ENCODE measurements around the gene CNTN5. TPM values are rescaled to one million over a fixed set of nuclear protein-coding genes. Genes with fewer than 3 reads are reported as not detected.

Gene CNTN5
- total RNA-seq, 2 donors from 2014 or later, result 0.85 to 4.2 TPM

DNA sequence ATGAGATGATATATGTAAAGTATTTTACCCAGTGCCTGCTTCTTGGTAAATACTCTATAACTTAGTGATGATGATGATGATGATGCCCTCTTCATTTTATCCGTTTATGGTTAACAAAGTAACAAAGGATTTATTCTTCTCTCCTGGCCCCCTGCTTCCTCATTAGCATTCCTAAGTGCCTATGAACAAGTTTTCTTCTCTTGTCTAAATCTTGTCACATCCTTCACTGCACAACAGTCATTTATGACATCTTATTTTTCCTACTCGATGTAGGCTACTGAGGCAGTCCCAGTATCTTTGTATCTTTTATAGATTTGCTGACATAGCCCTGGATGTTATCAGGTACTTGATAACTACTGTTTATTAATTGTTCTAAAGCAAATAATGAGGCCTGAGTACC, 911.9 kb downstream of the CNTN5 start:
- Histone ChIP-seq H3K9me3 (no peaks in the 10 kb centered on the region), H3K4me1 (ENCODE audit: control insufficient read depth in 1 of 2, low read depth in 2 of 2) (no peaks in the 10 kb centered on the region), H3K36me3 (no peaks in the 10 kb centered on the region), H3K27me3 (replicated peaks; ENCODE audit: insufficient read depth) (no peaks in the 10 kb centered on the region), H3K27ac (no peak overlapping the region), H3K4me3 (no peak overlapping the region)
- TF ChIP-seq, protein P1, sequence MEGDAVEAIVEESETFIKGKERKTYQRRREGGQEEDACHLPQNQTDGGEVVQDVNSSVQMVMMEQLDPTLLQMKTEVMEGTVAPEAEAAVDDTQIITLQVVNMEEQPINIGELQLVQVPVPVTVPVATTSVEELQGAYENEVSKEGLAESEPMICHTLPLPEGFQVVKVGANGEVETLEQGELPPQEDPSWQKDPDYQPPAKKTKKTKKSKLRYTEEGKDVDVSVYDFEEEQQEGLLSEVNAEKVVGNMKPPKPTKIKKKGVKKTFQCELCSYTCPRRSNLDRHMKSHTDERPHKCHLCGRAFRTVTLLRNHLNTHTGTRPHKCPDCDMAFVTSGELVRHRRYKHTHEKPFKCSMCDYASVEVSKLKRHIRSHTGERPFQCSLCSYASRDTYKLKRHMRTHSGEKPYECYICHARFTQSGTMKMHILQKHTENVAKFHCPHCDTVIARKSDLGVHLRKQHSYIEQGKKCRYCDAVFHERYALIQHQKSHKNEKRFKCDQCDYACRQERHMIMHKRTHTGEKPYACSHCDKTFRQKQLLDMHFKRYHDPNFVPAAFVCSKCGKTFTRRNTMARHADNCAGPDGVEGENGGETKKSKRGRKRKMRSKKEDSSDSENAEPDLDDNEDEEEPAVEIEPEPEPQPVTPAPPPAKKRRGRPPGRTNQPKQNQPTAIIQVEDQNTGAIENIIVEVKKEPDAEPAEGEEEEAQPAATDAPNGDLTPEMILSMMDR (IDR thresholded peaks at IDR 0.05), result no peak
- ATAC-seq (ENCODE audit: insufficient number of reproducible peaks, low FRiP score, low read depth) (no peak), DNase-seq (ENCODE audit: low spot score) (no peak)

GRCh38 chr11:99934008-99934407, 913.3 kb downstream of the CNTN5 start:
- TF ChIP-seq, protein P1 (IDR thresholded peaks at IDR 0.05), result no peak
- ATAC-seq (ENCODE audit: insufficient number of reproducible peaks, low FRiP score, low read depth), result no peak

DNA sequence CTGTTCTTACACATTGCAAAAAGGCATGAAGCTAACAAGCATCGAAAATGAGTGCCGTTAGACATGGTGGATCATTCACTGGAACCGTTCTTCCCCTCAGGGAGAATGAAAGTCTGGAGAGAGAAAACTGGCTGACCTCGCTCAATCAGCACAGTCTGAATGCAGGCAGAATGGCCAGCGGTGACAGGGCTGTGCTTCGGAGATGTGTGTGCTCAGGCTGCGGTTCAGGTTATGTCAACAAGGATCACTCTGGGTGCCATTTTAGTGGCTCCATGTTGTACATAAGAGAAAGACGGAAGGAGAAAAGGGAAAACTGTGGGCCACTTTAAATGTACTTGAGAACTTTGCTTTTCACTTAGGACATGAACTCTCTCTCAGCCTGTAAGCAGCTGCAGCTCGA, 916.6 kb downstream of the CNTN5 start:
- ATAC-seq (ENCODE audit: insufficient number of reproducible peaks, low FRiP score, low read depth), result no peak
- Histone ChIP-seq H3K27ac (no peak overlapping the region), H3K4me3 (no peak overlapping the region), H3K9me3 (no peaks in the 10 kb centered on the region), H3K36me3 (no peaks in the 10 kb centered on the region), H3K4me1 (ENCODE audit: control insufficient read depth in 1 of 2, low read depth in 2 of 2) (no peaks in the 10 kb centered on the region), H3K27me3 (replicated peaks; ENCODE audit: insufficient read depth) (no peaks in the 10 kb centered on the region)
- DNase-seq (ENCODE audit: low spot score), result no peak
- TF ChIP-seq, protein P1 (IDR thresholded peaks at IDR 0.05), result no peak

More at GRCh38 chr11:99934008-99934407, 913.3 kb downstream of the CNTN5 start:
- H3K36me3 ChIP-seq, result no peaks in the 10 kb centered on the region
- no peaks in the 10 kb centered on the region for H3K27me3 ChIP-seq (replicated peaks; ENCODE audit: insufficient read depth)
- H3K4me3 ChIP-seq, result no peak overlapping the region
- H3K27ac ChIP-seq, result no peak overlapping the region
- H3K4me1 ChIP-seq (ENCODE audit: control insufficient read depth in 1 of 2, low read depth in 2 of 2), result no peaks in the 10 kb centered on the region
- DNase-seq (ENCODE audit: low spot score), result no peak
- no peaks in the 10 kb centered on the region for H3K9me3 ChIP-seq

DNA sequence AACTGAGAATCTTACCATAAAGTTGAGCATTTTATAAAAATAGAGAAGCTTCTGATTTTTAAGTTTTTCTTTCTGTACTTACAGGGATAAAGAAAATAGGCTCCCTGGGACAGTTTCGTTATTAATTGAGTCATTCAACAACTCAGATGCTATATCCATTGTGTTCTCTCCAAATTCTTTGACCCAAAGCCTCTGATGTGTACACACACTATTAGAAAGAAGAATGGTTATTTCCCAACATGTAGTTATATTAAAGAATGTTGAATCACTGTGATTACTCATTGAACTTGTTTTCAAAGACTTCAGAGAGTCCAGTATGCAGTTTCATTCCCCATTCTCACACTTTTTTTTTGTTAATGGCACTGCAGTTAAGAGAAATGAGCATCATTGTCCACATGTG, 932.1 kb downstream of the CNTN5 start:
- Histone ChIP-seq H3K27ac (no peak overlapping the region), H3K9me3 (no peaks in the 10 kb centered on the region), H3K4me1 (ENCODE audit: control insufficient read depth in 1 of 2, low read depth in 2 of 2) (no peaks in the 10 kb centered on the region), H3K36me3 (no peaks in the 10 kb centered on the region), H3K27me3 (replicated peaks; ENCODE audit: insufficient read depth) (no peaks in the 10 kb centered on the region), H3K4me3 (no peak overlapping the region)
- DNase-seq (ENCODE audit: low spot score) (no peak), ATAC-seq (ENCODE audit: insufficient number of reproducible peaks, low FRiP score, low read depth) (no peak)
- TF ChIP-seq, protein P1 (IDR thresholded peaks at IDR 0.05), result no peak

DNA sequence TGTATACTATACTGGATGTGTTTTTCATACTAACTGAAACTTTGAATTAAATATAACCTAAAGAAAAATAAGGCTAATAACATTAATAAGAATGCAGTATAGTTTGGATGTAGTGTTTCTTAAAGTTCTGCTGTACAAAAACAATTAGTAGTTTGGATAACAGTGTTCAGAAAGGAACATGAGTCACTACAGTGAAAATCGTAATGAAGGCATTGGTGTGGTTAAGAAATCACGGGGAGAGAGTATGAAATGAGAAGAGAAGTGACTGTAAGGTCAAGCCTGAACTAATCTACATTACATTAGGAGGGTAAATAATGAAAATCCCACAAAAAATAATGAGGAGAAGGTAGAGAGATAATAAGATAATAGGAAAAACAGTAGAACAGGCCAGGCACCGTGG, 939.8 kb downstream of the CNTN5 start:
- no peak for ATAC-seq (ENCODE audit: insufficient number of reproducible peaks, low FRiP score, low read depth)
- TF ChIP-seq, protein P1 (IDR thresholded peaks at IDR 0.05), result no peak
- H3K9me3 ChIP-seq, result no peaks in the 10 kb centered on the region
- H3K4me3 ChIP-seq, result no peak overlapping the region
- H3K4me1 ChIP-seq (ENCODE audit: control insufficient read depth in 1 of 2, low read depth in 2 of 2), result no peaks in the 10 kb centered on the region
- no peaks in the 10 kb centered on the region for H3K27me3 ChIP-seq (replicated peaks; ENCODE audit: insufficient read depth)
- no peak overlapping the region for H3K27ac ChIP-seq
- DNase-seq (ENCODE audit: low spot score), result no peak
- no peaks in the 10 kb centered on the region for H3K36me3 ChIP-seq

Measured in thoracic aorta (tissue), 2 donors.